ENCODE results near the gene MRO.

- TF ChIP-seq, protein P1, sequence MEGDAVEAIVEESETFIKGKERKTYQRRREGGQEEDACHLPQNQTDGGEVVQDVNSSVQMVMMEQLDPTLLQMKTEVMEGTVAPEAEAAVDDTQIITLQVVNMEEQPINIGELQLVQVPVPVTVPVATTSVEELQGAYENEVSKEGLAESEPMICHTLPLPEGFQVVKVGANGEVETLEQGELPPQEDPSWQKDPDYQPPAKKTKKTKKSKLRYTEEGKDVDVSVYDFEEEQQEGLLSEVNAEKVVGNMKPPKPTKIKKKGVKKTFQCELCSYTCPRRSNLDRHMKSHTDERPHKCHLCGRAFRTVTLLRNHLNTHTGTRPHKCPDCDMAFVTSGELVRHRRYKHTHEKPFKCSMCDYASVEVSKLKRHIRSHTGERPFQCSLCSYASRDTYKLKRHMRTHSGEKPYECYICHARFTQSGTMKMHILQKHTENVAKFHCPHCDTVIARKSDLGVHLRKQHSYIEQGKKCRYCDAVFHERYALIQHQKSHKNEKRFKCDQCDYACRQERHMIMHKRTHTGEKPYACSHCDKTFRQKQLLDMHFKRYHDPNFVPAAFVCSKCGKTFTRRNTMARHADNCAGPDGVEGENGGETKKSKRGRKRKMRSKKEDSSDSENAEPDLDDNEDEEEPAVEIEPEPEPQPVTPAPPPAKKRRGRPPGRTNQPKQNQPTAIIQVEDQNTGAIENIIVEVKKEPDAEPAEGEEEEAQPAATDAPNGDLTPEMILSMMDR (IDR thresholded peaks at IDR 0.05): no peak
- TF ChIP-seq POLR2A (IDR thresholded peaks at IDR 0.05): no peak
These were observed 26.9 kb downstream of the MRO start for GRCh38 chr18:50792885-50793284.
